GM18511 (cell line): ENCODE results near the gene ICA1.

Source experiments
- ATAC-seq: cut with Tn5 transposase; IDR thresholded peaks from one replicate; pipeline ENCODE4 v1.9.1; 2021; ENCODE audit warnings: mild to moderate bottlenecking, moderate library complexity; ENCODE audit not compliant: unreplicated experiment

ICA1 gene

DNA sequence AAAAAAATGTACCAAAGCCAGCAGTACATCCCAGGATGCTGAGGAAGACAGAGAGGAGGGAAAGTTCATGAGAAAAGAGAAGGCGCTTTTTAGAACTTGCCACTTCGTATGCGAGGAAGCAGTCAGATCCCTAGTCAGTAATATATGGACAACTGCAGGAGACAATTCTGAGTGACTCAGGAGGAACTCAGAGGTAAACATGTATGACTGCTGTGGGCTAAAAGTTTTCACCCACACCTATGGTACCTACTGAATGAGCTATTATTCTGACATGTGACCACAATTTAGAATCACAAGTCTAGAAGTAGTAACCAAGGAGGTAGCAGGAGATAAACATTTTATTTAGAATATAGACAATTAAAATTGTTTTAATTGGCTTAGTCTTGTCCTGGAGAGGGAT lies 126.5 kb downstream of the ICA1 start:
- ATAC-seq, result no peak

DNA sequence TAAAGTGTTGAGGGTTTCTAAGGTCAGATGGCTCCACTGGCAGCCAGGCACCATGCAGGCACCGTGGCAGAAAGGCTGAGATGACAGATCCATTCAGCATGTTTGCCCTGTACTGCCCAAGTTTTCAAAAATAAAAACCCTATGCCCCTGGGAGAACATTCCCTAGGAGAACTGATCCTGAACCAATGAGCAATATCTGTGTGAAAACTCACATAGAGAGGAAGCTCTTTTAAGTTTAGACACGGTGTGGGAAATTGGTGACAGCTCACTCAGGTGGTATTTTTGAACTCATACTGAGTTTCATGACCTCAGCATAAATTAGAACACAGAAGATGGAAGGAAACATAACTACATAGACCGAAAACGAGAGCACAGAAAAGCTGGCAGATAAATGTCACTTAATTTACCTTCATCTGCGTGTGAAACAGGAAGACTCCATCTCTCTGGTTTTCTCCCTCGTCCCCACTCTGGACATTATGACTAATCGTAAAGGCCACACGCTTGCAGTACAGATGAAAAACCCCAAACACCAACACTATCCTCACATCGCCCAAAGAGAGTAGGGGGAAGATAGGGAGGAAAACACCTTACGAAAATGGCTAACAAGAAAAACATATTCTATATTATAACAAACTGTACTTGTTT lies 127.8 kb downstream of the ICA1 start:
- ATAC-seq, result peak; percentile 67

DNA sequence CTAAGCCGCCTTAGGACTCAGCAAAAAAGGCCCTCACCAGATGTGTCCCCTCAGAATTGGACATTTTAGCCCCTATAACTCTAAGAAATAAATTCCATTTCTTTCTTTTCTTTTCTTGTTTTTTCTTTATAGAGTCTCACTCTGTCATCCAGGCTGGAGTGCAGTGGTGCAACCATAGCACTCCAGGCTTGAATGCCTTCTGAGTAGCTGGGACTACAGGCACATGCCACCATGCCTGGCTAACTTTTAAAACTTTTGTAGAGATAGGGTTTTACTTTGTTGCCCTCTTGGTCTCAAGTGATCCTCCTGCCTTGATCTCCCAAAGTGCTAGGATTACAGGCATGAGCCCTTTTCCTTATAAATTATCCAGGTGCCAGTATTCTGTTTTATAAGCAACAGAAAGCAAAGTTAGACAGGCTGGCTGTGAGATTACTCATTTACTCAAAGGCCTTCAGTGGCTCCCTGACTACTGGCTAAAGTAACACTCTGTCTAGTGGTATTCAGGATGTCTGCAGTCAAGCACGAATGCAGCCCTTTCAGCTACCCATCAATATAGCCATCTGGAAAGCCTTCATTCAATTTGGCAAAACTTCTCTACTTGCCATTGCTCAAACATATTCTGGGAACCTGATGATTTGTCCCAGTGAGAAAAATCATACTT lies 128.6 kb downstream of the ICA1 start:
- peak; percentile 46 for ATAC-seq

DNA sequence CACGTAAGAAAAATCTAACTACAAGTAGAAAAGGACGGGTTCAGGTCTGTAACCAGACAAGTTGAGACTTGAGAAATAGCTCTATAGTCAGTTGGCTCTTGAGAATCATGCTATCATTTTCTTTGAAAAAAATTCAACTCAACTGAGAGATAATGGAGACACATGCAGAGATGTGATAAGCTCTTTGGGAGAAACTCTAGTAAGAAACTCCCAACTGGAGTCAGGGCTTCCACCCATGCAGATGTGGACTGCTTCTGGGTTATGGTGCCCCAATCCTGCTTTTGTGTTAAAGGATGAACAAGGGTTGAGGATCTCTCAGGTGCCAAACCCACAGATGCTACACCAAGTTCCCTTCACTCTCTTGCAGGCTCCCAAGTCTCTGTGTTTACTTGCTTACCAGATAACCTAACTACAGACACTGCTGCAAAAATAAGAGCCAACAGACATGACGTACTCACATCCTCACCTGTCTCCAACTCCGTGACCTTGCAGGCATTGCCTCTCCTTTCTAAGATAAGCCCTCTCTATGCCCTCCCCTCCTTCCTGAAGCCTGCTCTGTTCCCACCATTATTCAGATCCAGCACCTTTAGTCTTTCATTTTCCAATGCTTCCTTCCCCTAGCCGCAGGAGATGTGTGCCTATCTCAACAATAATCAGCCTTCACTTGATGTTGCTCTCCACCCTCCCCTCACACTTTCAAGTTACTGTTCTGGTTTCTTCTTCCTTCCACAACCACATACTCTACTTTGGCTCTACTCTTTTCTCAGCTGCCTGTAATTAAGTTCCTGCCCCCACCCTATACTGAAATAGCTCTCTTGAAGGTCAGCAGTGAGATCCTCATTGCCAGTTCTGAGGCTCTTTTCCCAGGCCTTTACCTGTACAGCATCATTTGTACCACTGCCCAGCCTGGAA lies 130.0 kb downstream of the ICA1 start:
- ATAC-seq, result peak; percentile 53

DNA sequence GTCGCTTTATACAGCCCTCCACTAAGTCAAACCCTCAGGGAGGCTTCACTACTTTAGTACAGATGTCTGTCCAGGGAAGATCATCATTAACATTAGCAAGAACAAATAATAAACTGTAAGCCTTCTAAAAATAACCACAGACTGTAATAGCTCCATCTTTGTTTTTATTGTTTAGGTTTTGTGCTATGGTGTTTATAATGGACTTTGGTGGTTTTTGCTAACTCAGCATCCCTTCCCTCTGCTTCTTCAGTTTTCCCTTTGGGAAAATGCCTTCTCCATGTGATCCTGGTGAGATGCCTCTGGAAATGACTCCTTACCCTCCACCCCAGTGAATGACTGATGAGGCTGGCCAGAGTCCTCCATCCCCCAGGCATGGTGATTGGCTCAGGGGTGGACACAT lies 131.3 kb downstream of the ICA1 start:
- ATAC-seq, result no peak

DNA sequence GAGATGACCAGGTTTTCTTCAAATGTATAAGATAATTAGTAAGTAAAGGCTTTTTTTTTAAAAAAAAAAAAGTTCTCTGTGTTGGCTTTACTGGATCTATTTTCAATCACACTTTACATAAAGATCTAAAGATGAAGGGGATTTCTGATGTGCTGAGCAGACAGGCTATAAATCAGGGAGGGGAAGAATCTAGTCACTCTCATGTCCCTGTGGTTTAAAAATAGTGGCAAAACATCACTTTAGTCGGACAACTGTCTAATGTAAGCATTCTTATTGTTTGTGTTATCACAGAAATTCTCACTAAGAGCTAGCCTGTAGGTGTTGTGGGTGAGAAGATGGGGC lies 132.7 kb downstream of the ICA1 start:
- ATAC-seq, result no peak

DNA sequence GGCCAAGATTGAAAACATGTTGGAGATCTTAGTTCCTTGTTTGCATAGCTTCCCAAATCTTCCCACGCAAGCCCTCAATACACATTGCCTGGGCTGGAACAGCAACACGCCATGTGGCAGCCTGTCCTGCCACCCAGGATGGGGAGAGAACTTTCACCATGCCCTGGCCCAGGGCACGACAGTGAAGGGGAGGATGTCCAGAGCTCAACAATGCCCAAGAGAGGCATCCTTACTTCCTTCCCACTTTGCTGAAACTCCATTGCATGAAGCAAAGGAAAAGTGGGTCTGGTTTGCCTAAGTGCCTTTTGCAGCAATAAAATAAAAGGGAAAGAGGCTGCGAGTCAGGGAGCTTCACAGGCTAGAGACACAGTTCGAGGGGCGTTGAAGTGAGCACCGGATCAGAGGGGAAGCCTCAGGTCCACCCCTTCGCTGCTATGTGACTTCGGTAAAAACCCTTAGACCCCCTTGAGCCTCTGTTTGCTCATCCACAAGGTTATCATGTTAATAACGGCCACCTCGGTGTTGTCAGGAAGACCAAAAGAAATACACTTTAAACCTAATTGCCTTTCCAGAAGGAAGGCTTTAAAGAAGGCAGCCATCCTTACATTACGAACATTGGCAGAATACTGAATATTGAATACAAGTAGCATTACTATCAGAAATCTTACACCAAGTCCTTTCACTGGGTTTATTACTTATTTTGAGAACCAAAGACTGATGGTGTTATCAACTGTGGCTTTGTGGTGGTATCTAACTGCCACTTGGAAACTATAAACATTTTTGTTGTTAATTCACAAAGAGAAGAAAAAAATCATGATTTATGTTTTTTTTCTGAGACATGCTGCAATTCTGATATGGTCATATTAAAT lies 133.3 kb downstream of the ICA1 start:
- ATAC-seq, result no peak

DNA sequence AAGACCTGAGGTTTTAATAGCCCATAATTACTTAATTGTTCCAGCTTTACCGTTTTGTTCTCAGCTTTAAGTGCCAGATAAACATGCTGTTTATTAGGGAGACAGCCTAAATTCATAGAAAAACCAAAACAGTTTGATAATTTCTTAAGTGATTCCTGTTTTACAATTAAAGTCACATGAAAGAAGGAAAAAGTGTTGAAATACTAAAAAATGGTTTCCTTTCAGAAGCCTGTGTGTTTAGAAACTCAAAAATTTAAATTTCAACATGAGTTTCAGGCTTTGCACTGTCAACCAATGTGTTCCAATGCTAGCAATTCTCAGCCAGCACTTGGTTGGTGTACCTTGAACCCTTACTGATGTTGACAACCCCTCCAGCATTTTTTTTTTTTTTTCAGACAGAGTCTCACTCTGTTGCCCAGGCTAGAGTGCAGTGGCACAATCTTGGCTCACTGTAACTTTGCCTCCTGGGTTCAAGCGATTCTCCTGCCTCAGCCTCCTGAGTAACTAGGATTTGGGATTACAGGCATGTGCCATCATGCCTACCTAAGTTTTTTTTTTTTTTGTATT lies 135.3 kb downstream of the ICA1 start:
- ATAC-seq, result no peak

DNA sequence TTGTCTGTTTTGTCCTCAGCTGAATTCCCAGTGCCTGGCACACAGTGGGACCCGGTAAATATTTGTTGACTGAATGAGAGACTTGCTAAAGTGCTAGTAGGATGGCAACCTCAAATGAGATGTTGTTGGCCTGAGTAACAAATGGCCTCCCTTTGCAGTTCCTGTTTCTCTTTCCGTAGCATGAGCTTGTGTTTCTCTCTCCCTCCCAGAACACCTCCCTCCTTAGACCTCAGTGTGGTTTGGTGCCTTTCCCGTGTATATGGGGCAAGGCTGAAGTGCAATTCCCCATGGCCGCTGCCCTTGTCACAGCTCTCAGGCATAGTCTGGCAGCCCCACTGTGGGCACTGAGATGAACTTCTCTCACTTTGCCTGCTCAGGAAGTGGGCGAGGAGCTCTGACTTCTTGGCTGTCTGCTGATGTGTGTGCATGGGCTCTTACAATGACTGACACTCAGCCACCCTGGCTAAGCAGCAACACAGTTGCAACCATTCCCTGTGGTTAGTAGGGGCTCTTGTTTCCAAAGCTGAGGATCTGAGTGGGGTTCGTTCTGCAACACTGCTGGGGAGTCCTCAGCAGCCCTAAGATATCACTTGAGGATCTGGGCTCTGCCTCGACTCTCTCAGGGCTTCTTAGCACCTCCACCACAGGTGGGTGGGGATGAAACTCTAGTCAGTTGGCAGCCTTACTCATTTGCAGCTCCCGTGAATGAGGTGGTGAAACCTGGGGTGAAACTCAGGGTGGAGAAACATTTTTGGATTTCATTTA lies 136.1 kb downstream of the ICA1 start:
- peak; percentile 83 for ATAC-seq

DNA sequence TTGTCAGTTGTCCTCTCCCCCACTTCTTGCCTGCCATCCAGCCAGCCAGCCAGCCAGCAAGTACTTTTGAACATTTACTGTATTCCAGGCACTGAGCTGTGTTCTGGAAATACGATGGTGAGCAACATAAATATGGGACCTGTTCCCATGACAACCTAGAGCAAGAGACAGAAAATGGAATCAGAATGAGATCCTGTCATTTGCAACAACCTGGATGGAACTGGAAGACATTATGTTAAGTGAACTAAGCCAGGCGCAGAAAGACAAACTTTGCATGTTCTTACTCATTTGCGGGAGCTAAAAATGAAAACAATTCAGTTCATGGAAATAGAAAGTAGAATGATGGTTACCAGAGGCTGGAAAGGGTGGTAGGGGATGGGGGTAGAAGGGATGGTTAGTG lies 140.7 kb downstream of the ICA1 start:
- no peak for ATAC-seq

DNA sequence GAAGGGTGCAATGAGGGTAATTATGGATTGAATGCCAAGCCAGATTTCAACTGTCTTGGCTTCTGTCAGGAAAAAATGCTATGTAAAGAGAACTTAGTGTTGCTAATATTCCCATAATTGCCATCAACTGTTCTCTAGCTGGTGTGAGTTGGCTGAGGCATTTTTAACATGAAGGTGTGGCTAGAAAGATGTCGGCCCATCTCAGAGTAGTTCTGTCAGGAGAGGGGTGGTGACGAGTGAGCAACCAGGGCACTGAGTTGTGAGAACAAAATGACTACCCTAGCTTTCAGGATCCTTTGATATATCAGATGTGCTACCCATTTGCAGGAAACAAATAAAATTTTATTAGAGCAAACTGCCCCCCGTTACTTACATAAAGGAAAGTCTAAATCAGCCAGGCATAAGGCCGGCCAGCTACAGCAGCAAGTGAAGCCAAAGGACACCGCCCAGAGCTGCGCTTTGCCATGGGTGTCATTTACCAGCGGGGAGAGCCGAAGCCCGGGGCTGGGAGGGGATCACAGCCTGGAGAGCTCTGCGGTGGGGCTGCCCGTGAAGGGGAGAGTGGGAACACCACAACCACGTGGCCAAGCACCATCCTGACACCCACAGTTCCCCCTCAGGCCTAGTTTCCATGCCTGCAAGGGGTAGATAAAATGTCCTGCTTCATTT lies 141.4 kb downstream of the ICA1 start:
- no peak for ATAC-seq

DNA sequence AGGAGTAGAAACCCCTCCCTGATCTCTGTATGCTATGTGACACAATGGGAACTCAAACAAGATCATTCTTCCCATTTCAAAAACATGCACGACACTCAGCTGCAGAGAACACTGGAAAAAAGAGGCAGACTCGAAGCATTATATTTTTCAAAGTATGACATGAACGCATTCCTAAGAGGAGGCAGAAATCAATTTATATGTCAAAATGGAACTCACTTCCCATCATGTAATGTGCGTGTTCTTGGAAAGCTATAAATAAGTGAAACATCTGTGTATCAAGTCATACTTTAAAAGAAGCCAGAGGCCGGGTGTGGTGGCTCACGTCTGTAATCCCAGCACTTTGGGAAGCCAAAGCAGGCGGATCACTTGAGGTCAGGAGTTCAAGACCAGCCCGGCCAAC lies 142.7 kb downstream of the ICA1 start:
- ATAC-seq, result no peak

DNA sequence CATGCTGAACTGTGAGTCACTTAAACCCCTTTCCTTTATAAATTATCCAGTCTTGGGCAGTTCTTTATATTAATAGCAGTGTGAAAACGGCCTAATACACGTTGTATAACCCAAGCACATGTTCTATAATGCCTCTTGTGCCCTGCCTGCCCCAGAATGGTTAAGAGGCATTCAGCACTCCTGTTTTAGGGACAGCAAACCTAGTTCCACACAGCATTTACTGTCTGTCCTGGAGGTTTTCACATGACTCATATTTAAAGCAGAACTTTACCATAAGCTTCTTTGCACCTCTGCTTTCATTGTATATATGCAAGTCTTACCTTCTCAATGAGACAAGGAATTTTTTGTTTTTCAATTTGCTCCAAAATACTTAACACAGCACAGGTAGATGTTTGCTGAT lies 144.8 kb downstream of the ICA1 start:
- no peak for ATAC-seq

DNA sequence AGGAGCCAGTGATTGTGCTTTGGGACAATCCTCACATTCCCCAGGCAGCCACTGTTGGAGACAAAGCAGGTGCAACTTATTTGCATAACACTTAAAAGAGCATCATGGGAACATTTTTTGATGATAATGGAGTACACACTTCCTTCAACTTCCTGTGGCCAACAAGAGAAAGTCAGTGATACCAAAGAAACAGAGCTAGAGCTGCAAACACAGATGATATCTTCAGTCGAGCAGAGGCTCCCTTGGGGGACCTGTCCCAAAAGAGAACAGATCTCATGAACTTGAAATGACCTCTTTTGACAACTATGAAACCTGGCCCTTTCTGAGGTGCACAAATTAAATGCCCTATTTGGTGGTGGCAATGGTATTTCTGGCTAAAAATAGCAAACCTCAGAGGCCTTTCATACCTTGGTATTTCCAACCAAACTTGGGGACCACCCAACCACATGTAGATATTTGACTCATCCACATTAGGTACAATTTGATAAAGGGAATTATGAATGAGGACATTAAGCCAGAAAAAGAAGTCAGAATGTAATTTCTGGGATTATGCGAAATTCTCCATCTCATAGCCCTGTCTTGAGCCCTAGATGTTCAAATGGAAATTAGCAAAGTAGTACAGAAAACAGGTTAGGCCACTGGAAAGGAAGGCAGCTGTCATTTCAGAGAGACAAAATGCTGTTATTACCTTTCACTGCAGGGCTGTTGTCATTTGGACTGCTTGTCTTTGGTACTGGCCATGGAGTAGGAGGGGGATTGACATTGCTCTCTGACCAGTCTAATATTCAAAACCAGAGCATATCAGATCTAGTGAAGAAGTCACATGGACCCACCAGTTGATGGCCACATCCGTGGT lies 146.2 kb downstream of the ICA1 start:
- peak; percentile 96 for ATAC-seq

DNA sequence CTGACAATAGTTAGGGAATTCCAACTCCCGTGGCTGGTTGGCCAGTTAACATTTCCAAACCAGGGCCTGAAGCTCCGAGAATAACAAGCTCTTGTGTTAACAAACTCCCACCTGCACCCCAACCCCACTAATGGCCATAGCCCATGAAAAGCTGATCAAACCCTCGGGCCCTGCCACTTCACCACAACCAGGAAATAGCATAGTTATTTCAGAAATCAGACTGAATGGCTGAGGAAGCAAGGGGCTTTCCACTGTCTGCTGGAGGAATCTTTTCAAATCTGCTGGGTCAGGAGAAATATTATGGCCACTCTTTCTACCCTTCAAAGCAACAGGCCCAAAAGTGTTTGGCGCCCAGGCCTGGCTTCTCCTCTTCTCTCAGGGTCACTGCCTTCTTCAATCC lies 147.8 kb downstream of the ICA1 start:
- peak; percentile 37 for ATAC-seq

DNA sequence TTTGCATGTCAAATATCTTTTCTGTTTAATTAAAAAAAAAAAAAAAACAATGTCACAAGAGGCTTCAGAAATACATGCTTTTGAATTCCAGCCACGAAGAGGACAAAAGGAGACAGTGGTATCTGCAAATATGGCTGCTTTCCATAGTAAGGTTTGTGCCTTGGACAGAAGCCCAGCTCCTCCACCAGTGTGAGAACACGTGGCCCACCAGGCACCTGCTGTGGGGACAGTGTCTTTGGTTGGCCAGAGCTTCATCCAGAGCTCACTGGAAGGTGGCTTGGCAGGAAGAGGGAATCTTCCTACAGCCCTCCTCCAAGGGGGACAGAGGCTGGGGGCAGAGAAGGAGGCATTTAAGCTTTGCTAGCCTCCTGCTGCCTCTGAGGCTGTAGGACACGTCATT lies 148.8 kb downstream of the ICA1 start:
- ATAC-seq, result no peak

DNA sequence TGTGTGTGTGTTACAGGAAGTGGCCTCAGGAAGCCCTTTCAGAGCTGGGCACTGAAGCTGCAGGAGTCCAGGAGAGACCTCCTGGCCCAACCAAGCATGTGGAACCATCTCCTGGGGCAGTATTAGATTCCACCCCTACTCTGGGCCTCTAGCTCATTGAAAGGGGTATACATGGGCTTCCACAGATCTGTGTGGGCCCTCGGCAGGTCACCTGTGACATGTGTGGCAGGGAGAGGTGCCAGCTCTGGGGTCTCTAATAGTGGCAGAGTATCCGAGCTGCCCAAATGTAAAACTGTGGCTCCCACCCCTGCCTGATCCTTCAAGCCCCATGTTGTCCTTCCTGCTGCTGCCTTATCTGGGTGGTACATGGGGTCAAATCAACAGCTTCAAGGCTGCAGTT lies 149.3 kb downstream of the ICA1 start:
- ATAC-seq, result no peak

DNA sequence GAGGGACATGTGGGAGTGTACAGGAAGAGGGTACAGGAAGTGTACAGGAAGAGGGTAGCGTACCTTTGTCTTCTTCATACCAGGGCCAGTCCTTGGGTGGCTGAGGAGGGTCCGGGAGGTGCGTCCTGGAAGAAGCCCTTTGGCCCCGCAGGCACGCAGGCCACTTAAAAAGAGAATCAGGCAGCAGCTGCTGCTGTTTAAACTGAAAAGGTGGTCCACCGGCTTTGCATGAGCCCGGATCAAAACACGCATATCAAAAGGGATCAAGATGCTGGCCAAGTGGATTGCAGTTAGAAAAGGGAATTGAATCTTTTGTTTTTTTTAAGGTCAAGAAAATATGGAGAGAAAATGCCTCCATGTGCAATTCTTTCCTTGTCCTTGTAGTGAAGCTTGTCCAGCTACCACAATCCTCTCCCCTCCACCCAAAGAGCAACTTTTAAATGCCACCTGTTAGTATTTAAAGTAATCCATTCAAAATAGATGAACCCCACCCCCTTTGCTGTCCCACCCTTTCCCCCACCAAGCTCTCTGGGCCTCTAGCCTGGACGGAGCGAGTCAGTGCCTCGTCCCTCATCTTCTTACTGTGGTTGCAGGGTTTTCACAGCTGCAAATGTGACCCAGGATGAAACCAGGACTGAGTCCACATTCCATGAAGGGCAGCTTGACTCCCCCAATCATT lies 150.5 kb downstream of the ICA1 start:
- ATAC-seq, result no peak
